CD4-positive, alpha-beta T cell treated with Interleukin-2 at 100 ng/mL for 4 hours (primary cell): Measurements from ENCODE around the gene TNXB.
"Not testable (repeated sequence)": the region's sequence is repeated elsewhere in the genome, so short reads cannot be mapped to it uniquely, and the experiment has no call there.

ENCODE experiments used
- DNase-seq: peaks from one replicate; pipeline ENCODE4 v3.0.0-alpha.2; 2020; ENCODE audit warnings: low spot score

The TNXB gene

DNA sequence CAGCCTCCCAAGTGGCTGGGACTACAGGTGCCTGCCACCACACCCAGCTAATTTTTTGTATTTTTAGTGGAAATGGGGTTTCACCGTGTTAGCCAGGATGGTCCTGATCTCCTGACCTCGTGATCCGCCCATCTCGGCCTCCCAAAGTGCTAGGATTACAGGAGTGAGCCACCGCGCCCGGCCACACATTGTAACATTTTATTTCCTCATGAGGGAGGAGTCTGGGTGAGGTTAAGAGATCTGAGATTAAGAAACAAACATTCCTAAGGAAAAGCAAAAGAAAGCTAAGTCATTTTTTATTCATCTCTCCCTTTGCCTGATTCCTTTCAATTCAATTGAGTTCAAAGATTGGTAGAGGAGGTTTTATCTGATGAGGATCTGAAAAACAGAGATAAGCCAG, 35.1 kb upstream of the TNXB start:
- not testable (repeated sequence) for DNase-seq

DNA sequence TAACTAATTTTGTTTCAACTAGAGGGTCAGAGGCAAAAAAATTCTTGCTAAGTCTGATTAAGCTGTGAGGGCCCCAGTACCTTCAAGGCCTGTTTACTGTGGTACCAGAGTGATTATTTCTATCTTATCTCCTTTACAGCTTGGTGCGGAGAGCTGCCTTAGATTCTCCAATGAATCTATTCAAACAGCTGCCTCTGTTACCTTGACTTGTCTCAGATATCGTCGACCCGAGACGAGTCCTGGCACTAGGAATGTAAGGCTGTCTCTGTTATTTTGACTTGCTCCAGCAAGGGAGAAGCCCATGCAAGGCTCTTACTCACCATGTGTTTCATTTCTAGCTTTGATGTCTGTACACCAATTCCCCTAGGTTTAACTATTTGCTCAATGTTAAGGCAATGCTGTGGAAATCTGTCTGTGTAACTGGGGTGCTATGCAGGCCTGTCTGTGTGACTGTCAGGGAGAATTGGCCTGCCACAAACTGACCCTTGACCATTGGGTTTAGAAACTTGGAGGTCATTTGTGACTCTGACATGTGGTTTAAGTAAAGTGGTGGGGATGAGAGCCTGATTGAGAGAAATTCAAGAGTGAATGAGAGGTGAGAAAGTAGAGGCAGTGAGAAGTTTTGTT, 31.4 kb upstream of the TNXB start:
- DNase-seq = no peak

- DNase-seq = no peak
These were observed 30.5 kb upstream of the TNXB start for GRCh38 chr6:32139590-32139989.

- no peak for DNase-seq
These were observed 28.3 kb upstream of the TNXB start for GRCh38 chr6:32137454-32137853.

- DNase-seq = no peak
These were observed 24.6 kb upstream of the TNXB start for GRCh38 chr6:32133786-32134185.

DNA sequence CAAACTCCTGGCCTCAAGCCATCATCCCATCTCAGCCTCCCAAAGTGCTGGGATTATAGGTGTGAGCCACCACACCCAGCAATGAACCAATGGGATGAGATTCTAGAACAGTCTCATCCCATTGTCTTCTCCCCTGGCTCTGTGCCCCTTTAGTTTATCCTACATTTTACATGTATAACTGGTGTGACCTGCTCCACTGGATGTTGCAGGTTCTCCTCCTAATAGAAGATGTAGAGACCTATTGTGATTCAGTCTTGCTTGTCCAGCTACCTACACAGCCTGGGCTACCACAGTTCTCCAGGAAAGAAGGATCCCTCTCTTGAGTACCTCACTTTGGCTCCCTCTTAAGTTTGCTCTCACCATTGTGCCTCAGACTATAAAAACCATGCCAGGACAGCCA, 23.0 kb upstream of the TNXB start:
- DNase-seq = no peak

GRCh38 chr6:32131439-32131948, 22.4 kb upstream of the TNXB start:
- no peak for DNase-seq

GRCh38 chr6:32129297-32130088, 20.4 kb upstream of the TNXB start:
- no peak for DNase-seq

GRCh38 chr6:32128751-32129296, 19.7 kb upstream of the TNXB start:
- DNase-seq = no peak

DNA sequence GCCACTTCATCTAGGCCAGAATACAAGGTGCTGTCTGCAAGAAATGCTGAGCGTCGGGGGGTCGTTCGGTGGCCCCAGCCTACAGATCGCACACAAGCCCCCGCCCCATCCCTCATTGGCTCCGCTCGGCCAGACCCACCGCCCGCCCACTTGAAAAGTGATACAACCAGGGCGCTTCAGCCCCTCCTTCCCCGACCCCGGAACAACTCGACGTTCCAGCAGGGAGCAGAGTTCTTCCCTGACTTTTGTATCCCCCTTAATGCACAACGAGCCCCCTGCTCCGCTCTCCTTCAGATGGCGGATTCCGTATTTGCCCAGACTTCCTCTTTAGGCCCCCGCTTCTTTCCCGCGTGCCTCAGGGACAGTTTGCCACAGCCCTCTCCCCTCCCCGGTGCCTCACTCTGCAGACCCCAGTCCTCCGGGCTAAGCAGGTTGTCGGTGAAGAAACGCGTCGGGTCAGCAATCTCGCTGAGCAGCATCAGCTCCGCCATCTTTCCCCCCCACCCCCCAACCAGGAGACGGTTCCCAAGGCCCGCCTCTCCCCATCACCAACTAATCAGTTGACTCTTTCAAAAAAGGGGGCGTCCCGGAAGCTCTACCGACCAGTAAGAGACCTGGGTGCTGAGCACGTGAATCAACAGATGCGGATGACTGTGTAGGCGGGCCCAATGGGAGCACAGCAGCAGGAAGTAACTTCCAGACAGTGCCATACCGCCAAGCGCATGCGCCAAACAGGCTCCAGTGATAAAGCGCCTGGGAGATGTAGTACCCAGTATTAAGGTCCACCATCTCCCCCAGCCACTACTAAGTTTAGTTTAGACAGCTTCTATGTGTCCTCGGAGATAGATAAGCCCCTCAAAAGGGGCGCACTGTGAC, 18.8 kb upstream of the TNXB start, which contains the start of gene ATF6B:
TSS of gene ATF6B (minus strand) at position 530 of the 876 bp plus-strand sequence. CDS start at position 491, 39 bp downstream.
- peak; percentile 99 for DNase-seq

- no peak for DNase-seq
These were observed 18.2 kb upstream of the TNXB start for GRCh38 chr6:32127409-32127716.

GRCh38 chr6:32126880-32127279, 17.7 kb upstream of the TNXB start:
- DNase-seq = no peak

DNA sequence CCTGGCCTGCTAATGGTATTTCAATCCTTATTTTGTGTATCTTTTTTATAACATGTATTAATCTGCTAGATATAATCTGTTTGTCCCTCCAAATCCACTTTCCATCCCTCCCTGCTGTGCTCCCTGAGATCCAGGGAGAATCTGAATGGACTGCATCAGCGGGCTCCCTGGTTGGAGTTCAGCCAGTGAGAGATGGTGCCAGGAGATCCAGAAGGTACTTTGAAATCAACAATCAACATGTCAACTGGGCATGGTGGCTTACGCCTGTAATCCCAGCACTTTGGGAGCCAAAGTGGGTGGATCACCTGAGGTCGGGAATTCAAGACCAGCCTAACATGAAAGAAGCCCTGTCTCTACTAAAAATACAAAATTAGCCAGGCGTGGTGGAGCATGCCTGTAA, 14.5 kb upstream of the TNXB start:
- no peak for DNase-seq

DNA sequence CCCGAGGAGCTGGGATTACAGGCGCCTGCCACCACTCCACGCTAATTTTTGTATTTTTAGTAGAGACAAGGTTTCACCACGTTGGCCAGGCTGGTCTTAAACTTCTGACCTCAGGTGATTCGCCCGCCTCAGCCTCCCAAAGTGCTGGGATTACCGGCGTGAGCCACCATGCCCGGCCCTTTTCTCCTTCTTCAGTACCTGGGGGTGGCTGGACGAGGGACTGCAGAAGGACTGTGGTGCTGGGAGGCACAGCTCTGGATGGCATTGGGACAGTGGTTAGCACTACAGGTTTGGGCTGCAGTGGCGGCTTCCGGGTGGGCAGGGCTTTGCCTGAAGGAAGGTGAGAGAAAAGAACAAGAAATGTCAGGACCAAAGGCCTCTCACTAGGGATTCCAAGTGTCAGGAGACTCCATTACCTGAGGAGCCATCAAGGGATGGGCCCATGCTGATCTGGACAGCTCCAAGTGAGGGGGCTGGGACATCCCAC, 11.5 kb upstream of the TNXB start:
- DNase-seq = no peak

- DNase-seq = peak; percentile 64
These were observed 9.9 kb upstream of the TNXB start for GRCh38 chr6:32118782-32119628.

DNA sequence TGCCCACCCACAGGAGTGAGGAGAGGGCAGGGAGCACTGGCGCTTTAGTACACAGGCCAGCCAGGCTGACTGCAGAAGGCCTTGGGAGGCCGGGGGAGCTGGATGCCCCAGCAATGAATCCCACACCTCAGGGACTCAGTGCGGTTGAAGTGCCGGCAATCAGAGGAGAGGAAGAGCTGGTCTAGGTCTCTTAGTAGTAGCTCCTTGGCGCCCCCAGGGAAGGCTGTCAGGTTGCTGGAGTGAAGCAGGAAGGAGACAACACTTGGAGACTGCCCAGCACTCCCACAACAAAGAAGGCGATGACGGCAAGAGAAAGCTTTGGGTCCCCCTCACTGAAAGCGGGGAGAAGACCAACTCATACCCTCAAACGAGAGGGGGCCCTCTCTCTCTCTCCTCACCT, 8.3 kb upstream of the TNXB start:
- no peak for DNase-seq

- DNase-seq = no peak
These were observed 7.5 kb upstream of the TNXB start for GRCh38 chr6:32116674-32117073.

- no peak for DNase-seq
These were observed 6.5 kb upstream of the TNXB start for GRCh38 chr6:32115623-32116022.

- DNase-seq = no peak
These were observed 5.7 kb upstream of the TNXB start for GRCh38 chr6:32114796-32115195.

- no peak for DNase-seq
These were observed 4.5 kb upstream of the TNXB start for GRCh38 chr6:32113386-32114352.
